ENCODE results near the gene SGMS1.

SGMS1 gene

DNA sequence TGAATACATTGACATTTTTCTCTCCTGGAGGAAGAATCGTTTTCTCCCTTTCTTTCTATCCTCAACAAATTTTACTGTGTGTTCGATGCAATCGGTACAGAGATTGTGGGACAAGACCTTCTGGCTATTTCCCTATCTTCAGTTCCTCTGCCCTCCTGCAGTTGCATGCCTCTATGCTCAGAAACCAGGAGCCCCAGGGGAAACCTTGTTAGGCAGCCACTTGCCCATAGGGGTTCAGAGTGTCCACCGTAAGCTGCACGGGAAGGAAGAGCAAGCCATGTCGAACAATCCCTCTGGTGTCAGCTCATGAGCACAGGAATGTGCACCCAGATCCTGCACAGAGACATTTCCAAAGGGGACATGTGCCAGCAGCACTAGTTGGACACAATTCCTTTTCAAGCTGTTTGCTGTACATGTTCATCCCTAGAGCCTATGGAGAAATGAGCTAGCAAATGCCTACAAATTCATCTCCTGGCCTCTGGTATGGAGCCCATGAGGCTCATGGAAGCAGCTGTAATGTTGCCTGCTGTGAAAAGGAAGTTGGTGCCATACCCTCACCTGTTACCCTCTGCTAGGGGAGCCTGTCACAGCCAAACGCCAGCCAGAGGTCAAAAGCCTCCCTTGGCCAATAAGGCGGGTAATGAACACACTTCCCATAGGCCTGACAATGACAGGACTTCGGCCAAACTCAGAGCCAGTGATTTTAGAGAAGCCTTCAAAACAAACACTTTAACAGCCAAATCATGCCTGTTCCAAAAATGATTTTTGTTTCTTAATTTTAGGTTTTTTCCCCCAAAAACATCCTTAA, 336.6 kb downstream of the SGMS1 start:
- no peak overlapping the region for H3K27ac ChIP-seq
- TF ChIP-seq, protein P1, sequence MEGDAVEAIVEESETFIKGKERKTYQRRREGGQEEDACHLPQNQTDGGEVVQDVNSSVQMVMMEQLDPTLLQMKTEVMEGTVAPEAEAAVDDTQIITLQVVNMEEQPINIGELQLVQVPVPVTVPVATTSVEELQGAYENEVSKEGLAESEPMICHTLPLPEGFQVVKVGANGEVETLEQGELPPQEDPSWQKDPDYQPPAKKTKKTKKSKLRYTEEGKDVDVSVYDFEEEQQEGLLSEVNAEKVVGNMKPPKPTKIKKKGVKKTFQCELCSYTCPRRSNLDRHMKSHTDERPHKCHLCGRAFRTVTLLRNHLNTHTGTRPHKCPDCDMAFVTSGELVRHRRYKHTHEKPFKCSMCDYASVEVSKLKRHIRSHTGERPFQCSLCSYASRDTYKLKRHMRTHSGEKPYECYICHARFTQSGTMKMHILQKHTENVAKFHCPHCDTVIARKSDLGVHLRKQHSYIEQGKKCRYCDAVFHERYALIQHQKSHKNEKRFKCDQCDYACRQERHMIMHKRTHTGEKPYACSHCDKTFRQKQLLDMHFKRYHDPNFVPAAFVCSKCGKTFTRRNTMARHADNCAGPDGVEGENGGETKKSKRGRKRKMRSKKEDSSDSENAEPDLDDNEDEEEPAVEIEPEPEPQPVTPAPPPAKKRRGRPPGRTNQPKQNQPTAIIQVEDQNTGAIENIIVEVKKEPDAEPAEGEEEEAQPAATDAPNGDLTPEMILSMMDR (conservative IDR thresholded peaks at IDR 0.05), result no peak

DNA sequence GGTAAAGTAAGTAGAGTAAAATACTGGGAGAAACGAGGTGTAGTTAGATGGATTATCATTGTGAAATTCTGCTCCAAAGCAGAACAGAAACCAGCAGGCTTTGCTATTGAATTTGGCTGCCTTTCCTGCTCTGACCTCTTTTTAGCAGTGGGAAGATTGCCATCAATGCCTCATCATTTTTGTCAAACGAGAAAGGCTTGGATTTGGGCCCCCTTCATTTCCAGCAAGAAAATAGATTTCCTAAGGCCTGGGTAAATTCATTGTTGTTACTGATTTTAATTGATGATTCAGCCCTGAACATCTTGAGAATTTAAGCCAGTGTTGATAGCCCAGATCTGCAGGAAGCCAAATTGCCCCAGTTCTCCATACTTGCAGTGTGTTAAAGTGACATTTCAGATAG, 337.2 kb downstream of the SGMS1 start:
- no peak overlapping the region for H3K27ac ChIP-seq
- TF ChIP-seq, protein P1 (conservative IDR thresholded peaks at IDR 0.05), result no peak

DNA sequence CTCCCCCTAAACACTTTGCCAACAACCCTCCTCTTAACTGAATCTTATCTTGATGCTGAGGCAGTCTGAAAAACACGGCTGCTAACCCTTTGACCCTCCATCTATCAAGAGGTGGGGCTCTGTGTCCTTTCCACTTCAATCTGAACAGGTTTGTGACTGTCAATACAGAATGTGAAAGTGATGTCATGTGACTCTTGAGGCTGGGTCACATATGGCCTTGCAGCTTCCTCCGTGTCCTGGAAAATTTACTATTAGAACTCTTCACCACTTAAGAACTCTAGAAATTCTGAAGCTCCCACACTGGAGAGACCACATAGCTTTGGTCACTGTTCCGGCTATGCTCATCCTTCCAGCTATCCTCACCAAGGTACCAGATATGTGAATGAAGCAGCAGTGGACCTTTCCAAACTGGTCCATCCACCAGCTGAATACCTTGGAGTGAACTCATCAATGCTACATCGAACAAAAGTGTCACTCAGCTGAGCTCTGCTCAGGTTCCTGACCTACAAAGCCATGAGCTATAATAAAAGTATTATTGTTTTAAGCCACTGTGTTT, 341.7 kb downstream of the SGMS1 start:
- TF ChIP-seq, protein P1 (conservative IDR thresholded peaks at IDR 0.05), result no peak

DNA sequence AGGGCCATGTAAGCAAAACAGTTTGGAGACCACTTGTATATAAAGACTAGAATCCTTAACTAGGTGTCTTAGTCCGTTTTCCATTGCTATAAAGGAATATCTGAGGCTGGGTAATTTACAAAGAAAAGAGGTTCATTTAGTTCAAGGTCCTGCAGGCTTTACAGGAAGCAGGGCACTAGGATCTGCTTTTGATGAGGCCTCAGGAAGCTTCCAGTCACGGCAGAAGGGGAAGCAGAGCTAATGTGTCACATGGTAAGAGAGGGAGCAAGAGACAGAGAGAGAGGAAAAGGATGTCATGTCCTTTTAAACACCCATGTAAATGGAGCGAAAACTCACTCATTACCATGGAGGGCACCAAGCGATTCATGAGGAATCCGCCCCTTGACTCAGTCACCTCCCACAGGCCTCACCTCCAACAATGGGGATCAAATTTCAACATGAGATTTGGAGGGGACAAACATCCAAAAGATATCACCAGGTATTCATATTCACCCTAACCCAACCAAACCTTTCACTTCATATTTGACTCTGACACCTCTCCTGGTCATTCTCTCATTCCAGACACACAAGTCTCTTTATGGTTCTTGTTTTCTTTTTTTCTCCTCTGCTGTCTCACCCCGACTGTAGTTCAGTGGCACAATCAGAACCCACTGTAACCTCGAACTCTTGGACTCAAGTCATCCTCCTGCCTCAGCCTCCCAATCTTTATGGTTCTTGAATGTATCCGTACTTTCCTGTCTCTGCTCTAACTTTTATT, 342.4 kb downstream of the SGMS1 start:
- TF ChIP-seq, protein P1 (conservative IDR thresholded peaks at IDR 0.05), result no peak
- no peak overlapping the region for H3K27ac ChIP-seq

More for the DNA sequence above, 341.7 kb downstream of the SGMS1 start:
- no peak overlapping the region for H3K27ac ChIP-seq

DNA sequence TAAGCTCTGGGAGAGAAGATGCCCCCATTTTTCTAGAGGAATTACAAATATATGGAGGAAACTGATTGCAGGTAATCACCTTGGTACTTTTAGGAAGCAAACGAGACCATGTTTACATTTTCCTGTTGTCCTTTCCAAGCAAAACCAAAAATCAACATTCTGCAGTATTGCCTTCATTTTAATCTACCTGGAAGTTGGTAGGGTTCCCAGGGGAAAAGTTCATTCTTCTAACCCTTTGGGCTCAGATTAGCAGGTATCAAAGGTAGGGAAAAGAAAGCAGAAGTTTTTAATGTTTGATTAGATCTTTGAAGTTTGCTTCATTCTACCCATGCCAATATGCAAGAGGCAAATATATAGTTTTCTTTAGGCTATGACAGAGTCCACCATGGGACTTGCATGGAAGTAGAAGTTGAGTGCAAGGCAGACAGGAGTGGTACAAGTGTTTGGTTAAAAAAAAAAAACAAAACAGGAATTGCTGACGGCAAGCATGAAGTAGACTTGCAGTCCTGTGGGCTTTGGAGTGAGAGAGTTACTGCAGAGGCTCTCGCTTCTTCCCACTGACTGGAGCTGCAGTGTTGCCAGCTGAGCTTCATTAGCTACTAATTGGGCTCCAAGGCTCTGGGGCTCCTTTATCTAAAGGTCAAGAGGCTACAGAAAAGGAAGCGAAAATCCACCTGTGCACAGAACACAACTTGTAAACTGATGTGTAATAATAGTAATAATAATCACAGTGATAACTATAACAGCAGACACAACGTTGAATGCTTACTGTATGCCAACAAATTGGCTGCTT, 343.5 kb downstream of the SGMS1 start:
- no peak overlapping the region for H3K27ac ChIP-seq
- TF ChIP-seq, protein P1 (conservative IDR thresholded peaks at IDR 0.05), result no peak

DNA sequence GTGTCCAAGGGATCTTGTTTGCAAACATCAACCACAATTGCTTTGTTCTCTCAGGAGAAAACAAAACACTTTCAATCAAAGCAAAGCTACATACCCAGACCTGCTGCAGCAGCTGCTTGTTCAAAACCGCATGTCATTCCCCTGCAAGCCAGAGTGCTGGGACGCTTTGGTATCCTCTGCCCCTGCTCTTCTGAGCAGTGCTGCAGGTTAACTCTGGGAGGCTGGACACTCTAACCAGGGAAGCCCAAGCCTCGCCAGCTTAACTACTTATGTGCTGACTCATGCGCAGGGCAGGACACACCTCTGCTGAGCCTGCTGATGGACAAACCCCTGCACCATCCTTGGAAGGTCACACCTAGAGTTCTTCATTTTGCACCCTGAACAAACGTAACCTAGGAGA, 344.3 kb downstream of the SGMS1 start:
- H3K27ac ChIP-seq, result no peak overlapping the region
- TF ChIP-seq, protein P1 (conservative IDR thresholded peaks at IDR 0.05), result no peak
